ENCODE results near the gene CAMTA1.

GRCh38 chr1:7511381-7511780, 726.1 kb downstream of the CAMTA1 start:
- TF ChIP-seq CTCF (IDR thresholded peaks at IDR 0.05) (no peak), POLR2AphosphoS5 (IDR thresholded peaks at IDR 0.05; ENCODE audit: insufficient read depth in 1 of 2, low read depth in 1 of 2) (no peak), POLR2A (IDR thresholded peaks at IDR 0.05) (no peak)
